Lung (tissue), 12 donors: ENCODE data around the gene RBPJL. TPM values are rescaled to one million over a fixed set of nuclear protein-coding genes. Genes with fewer than 3 reads are reported as not detected.
A peak's percentile ranks its signal among the peaks of the same experiment; 100 is the strongest.

Experiments
- ATAC-seq: fragments of 200-7000 bp; cut with Tn5 transposase; one replicate; pipeline ENCODE4 v1.9.1; 2020; ENCODE audit warnings: moderate number of reproducible peaks; ENCODE audit not compliant: insufficient read depth, low FRiP score
- DNase-seq, 3 donors: peaks; one replicate each; pipeline ENCODE4 v3.0.0-alpha.2; 2013 to 2017
- H3K27ac ChIP-seq, 2 donors: one replicate each; pipeline ENCODE4 v1.5.1; 2013; ENCODE audit warnings: mild to moderate bottlenecking in 2 of 2, moderate library complexity in 2 of 2, control low read depth in 1 of 2, inconsistent platforms in 1 of 2, low read depth in 1 of 2, low read length in 1 of 2
- H3K27me3 ChIP-seq, 3 donors: one replicate each; pipeline ENCODE4 v1.5.1; 2013; ENCODE audit warnings: low read length in 2 of 3; ENCODE audit not compliant: control insufficient read depth in 3 of 3, insufficient read depth in 3 of 3
- H3K36me3 ChIP-seq, 4 donors: one replicate each; pipeline ENCODE4 v1.5.1; 2013; ENCODE audit warnings: low read length in 4 of 4, mild to moderate bottlenecking in 1 of 4, moderate library complexity in 1 of 4; ENCODE audit not compliant: control insufficient read depth in 4 of 4, insufficient read depth in 4 of 4
- H3K4me1 ChIP-seq, 5 donors: one replicate each; pipeline ENCODE4 v1.5.1; 2013; ENCODE audit warnings: low read length in 5 of 5, mild to moderate bottlenecking in 2 of 5, moderate library complexity in 1 of 5; ENCODE audit not compliant: control insufficient read depth in 5 of 5, insufficient read depth in 5 of 5
- H3K4me3 ChIP-seq: one replicate; pipeline ENCODE4 v1.5.1; 2013; ENCODE audit warnings: mild to moderate bottlenecking, control low read depth, moderate library complexity
- H3K9ac ChIP-seq, 2 donors: one replicate each; pipeline ENCODE4 v1.5.1; 2013; ENCODE audit warnings: low read length in 2 of 2, control low read depth in 1 of 2; ENCODE audit not compliant: insufficient read depth in 1 of 2
- H3K9me3 ChIP-seq, 4 donors: one replicate each; pipeline ENCODE4 v1.5.1; 2013; ENCODE audit warnings: low read length in 3 of 4, mild to moderate bottlenecking in 1 of 4, moderate library complexity in 1 of 4; ENCODE audit not compliant: control insufficient read depth in 4 of 4, insufficient read depth in 3 of 4
- WGBS, 2 donors: extraction: QIAGEN DNeasy Blood & Tissue Kit; methylation state at CpG; one replicate each; pipeline ENCODE4 v1.1.7; 2013; 5-methylcytosine and 5-hydroxymethylcytosine counted together
- polyA plus RNA-seq, 2 donors: library from polyadenylated mRNA; stranded (reverse); fragments of 200-250 nt; gene quantifications; one replicate each; pipeline ENCODE4 v1.2.1, GENCODE V29; 2013
- total RNA-seq, 2 donors: library from RNA; depleted of rRNA in 1 of 2; stranded (reverse); fragments of >200 nt in 1 of 2; gene quantifications; one replicate each; pipeline ENCODE4 v1.2.1, GENCODE V29; 2014 to 2021
- TF ChIP-seq, protein P1 (sequence below): IDR thresholded peaks from 2 replicates; pipeline ENCODE4 v1.5.1; 2012; ENCODE audit warnings: mild to moderate bottlenecking; ENCODE audit errors: control extremely low read depth, extremely low read depth
- donor health status: control.
- donor health status: control.
- donor health status: Bipolar disorder and iron deficiency.
- donor health status: healthy.
- donor health status: DM: yes; HTN: yes; CAD: no.

The RBPJL gene
- total and polyA plus RNA-seq, 4 donors, result 0.12 TPM; not detected in 3

DNA sequence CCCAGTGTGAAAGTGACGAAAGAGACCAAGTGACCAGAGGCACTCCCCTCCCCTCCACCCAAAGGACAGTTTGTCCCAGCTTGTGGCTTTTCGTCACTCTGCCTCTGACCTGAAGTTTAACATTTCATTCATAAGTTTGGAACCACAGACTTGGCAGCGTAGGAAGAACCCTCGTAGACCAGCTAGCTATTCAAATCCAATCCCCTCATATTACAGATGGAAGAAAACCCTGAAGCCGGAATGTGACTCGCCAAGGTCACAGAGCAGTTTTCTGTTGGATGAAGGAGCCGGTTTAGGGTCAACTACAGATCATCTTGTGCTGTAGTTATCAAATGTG is 52.4 kb downstream of the RBPJL start:
- DNase-seq, result no peak

DNA sequence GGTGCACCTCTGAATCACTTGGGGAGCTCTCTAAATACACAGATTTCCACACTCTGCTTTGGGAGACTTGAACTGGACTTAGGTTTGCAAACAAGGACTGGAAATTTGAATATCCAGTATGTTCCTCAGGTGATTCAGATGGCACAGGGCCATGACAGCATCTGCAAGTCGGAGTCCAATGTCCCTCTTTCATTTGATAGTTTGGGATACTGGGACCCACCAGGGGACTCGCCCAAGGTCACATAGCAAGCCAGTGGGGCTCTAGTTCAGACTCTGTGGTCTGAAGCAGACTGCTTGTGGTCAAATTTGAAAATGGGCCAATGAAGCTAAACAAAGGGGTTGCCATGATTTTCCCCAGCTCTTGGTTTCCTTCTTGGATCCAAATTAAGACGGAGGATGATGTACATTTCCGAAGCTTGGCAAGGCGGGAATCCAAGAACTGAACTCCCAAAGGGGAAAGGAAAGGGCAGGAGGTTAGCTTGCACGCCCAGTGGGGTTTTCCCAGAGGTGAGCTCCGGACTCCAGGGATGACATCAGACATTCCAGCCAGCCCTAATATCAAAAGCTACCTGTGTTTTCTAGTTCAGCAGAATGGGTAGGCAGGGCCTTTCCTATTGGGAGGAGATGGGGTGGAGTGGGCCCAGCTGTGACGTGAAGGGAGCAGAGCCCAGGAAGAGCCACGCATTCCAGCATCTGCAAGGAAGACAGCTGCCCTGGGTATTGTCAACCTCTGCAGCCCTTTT is 52.9 kb downstream of the RBPJL start:
- Histone ChIP-seq H3K9ac (no peak overlapping the region), H3K27ac (peak overlapping the region; percentile 92 to 95), H3K4me3 (no peak overlapping the region), H3K4me1 (peaks cover 7 to 30% (median 24%) of the 10 kb centered on the region in 5 donors), H3K27me3 (no peaks in the 10 kb centered on the region), H3K9me3 (no peaks in the 10 kb centered on the region), H3K36me3 (no peaks in the 10 kb centered on the region)
- DNase-seq (no peak), ATAC-seq (no peak)
- TF ChIP-seq, protein P1, sequence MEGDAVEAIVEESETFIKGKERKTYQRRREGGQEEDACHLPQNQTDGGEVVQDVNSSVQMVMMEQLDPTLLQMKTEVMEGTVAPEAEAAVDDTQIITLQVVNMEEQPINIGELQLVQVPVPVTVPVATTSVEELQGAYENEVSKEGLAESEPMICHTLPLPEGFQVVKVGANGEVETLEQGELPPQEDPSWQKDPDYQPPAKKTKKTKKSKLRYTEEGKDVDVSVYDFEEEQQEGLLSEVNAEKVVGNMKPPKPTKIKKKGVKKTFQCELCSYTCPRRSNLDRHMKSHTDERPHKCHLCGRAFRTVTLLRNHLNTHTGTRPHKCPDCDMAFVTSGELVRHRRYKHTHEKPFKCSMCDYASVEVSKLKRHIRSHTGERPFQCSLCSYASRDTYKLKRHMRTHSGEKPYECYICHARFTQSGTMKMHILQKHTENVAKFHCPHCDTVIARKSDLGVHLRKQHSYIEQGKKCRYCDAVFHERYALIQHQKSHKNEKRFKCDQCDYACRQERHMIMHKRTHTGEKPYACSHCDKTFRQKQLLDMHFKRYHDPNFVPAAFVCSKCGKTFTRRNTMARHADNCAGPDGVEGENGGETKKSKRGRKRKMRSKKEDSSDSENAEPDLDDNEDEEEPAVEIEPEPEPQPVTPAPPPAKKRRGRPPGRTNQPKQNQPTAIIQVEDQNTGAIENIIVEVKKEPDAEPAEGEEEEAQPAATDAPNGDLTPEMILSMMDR, result no peak
- WGBS, 2 donors, result 50 to 77% methylated on average over 9 of the region's 9 CpGs

More for the DNA sequence above, 52.4 kb downstream of the RBPJL start:
- Histone ChIP-seq H3K27ac (peak overlapping the region; percentile 92 to 95), H3K27me3 (no peaks in the 10 kb centered on the region), H3K4me3 (no peak overlapping the region), H3K9me3 (no peaks in the 10 kb centered on the region), H3K4me1 (peaks cover 5 to 28% (median 22%) of the 10 kb centered on the region in 5 donors), H3K36me3 (no peaks in the 10 kb centered on the region), H3K9ac (no peak overlapping the region)
- no peak for ATAC-seq
- WGBS, 2 donors, result 47 to 54% methylated on average over 7 of the region's 7 CpGs
- TF ChIP-seq, protein P1, result no peak

DNA sequence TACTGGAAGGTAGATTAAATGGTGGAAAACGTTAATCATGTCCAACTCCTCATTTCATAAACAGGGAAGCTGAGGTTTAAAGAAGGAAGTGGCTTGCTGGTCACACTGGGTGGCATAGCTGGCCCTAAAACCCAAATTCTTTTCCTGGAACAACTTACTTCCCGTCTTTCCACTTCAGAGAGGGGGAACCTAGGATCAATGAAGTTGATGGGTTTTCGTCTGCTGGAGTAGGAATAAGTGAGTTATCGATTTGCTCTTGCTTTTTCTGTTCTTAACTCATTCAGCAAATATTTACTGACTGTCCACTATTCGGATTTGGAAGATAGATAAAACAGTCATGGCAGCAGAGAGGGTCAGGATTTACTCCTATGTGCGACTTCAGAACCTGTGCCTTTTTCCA is 55.2 kb downstream of the RBPJL start:
- peaks cover 7 to 25% (median 24%) of the 10 kb centered on the region in 5 donors for H3K4me1 ChIP-seq
- H3K4me3 ChIP-seq, result no peak overlapping the region
- H3K9me3 ChIP-seq, result no peaks in the 10 kb centered on the region
- TF ChIP-seq, protein P1, result no peak
- DNase-seq, result no peak
- WGBS, 2 donors, result 39 to 53% methylated on average over 6 of the region's 6 CpGs
- H3K27ac ChIP-seq, result peak overlapping the region in 1 of 2 donors; percentile 60
- no peak overlapping the region for H3K9ac ChIP-seq
- H3K27me3 ChIP-seq, result no peaks in the 10 kb centered on the region
- no peak for ATAC-seq
- peaks cover 0 to 12% (median 5%) of the 10 kb centered on the region in 4 donors for H3K36me3 ChIP-seq
